ENCODE measurements around the gene PLCB1. TPM values are rescaled to one million over a fixed set of nuclear protein-coding genes. Genes with fewer than 3 reads are reported as not detected.

Gene PLCB1
- total RNA-seq, 2 experiments from 2014 or later: 3.1 to 3.6 TPM

- no peaks in the 10 kb centered on the region for H3K4me1 Mint-ChIP-seq (ENCODE audit: low read depth)
- H3K36me3 Mint-ChIP-seq (ENCODE audit: low read depth): no peaks in the 10 kb centered on the region
- ATAC-seq: no peak
- no peaks in the 10 kb centered on the region for H3K27me3 Mint-ChIP-seq
- TF ChIP-seq, protein P1, sequence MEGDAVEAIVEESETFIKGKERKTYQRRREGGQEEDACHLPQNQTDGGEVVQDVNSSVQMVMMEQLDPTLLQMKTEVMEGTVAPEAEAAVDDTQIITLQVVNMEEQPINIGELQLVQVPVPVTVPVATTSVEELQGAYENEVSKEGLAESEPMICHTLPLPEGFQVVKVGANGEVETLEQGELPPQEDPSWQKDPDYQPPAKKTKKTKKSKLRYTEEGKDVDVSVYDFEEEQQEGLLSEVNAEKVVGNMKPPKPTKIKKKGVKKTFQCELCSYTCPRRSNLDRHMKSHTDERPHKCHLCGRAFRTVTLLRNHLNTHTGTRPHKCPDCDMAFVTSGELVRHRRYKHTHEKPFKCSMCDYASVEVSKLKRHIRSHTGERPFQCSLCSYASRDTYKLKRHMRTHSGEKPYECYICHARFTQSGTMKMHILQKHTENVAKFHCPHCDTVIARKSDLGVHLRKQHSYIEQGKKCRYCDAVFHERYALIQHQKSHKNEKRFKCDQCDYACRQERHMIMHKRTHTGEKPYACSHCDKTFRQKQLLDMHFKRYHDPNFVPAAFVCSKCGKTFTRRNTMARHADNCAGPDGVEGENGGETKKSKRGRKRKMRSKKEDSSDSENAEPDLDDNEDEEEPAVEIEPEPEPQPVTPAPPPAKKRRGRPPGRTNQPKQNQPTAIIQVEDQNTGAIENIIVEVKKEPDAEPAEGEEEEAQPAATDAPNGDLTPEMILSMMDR (IDR thresholded peaks at IDR 0.05): no peak
- DNase-seq: no peak
- H3K4me3 Mint-ChIP-seq: no peak overlapping the region
- ChIA-PET CTCF (no interaction called here), POLR2A (no interaction called here)
- intact Hi-C loops (cut with micrococcal nuclease): no loop called here
- no peak overlapping the region for H3K27ac Mint-ChIP-seq
- H3K9me3 Mint-ChIP-seq: no peaks in the 10 kb centered on the region
Measured at GRCh38 chr20:8834851-8835250, 702.8 kb downstream of the PLCB1 start.

- intact Hi-C loops (cut with micrococcal nuclease): no loop called here
- no peaks in the 10 kb centered on the region for H3K36me3 Mint-ChIP-seq (ENCODE audit: low read depth)
- no peaks in the 10 kb centered on the region for H3K27me3 Mint-ChIP-seq
- ChIA-PET POLR2A (no interaction called here), CTCF (interaction anchor here (1.6 kb wide), 1 partner anchor 20 kb away, joined by 3 read pairs; no protein-coding TSS in a partner anchor)
- TF ChIP-seq, protein P1 (IDR thresholded peaks at IDR 0.05): no peak
- no peak overlapping the region for H3K4me3 Mint-ChIP-seq
- no peak for ATAC-seq
- no peaks in the 10 kb centered on the region for H3K4me1 Mint-ChIP-seq (ENCODE audit: low read depth)
- no peak for DNase-seq
- H3K9me3 Mint-ChIP-seq: no peaks in the 10 kb centered on the region
- no peak overlapping the region for H3K27ac Mint-ChIP-seq
Measured at GRCh38 chr20:8837396-8837795, 705.3 kb downstream of the PLCB1 start.

GRCh38 chr20:8842525-8842924 is 710.5 kb downstream of the PLCB1 start:
- H3K9me3 Mint-ChIP-seq: no peaks in the 10 kb centered on the region
- TF ChIP-seq, protein P1 (IDR thresholded peaks at IDR 0.05): no peak
- CTCF ChIA-PET: interaction anchor here (2.5 kb wide), 1 partner anchor 11 kb away, joined by 16 read pairs; no protein-coding TSS in a partner anchor
- no peaks in the 10 kb centered on the region for H3K4me1 Mint-ChIP-seq (ENCODE audit: low read depth)
- H3K4me3 Mint-ChIP-seq: no peak overlapping the region
- POLR2A ChIA-PET: no interaction called here
- H3K36me3 Mint-ChIP-seq (ENCODE audit: low read depth): no peaks in the 10 kb centered on the region
- intact Hi-C loops (cut with micrococcal nuclease): no loop called here
- DNase-seq (no peak), ATAC-seq (no peak)
- no peaks in the 10 kb centered on the region for H3K27me3 Mint-ChIP-seq
- H3K27ac Mint-ChIP-seq: no peak overlapping the region

GRCh38 chr20:8844179-8844578 is 712.1 kb downstream of the PLCB1 start:
- CTCF ChIA-PET: interaction anchor here (1.5 kb wide), 1 partner anchor 9 kb away, joined by 6 read pairs; no protein-coding TSS in a partner anchor
- POLR2A ChIA-PET: no interaction called here
- Mint-ChIP-seq H3K27me3 (no peaks in the 10 kb centered on the region), H3K4me3 (no peak overlapping the region), H3K27ac (no peak overlapping the region), H3K4me1 (ENCODE audit: low read depth) (no peaks in the 10 kb centered on the region), H3K9me3 (no peaks in the 10 kb centered on the region), H3K36me3 (ENCODE audit: low read depth) (no peaks in the 10 kb centered on the region)
- DNase-seq (no peak), ATAC-seq (no peak)
- TF ChIP-seq, protein P1 (IDR thresholded peaks at IDR 0.05): no peak
- intact Hi-C loops (cut with micrococcal nuclease): no loop called here

DNA sequence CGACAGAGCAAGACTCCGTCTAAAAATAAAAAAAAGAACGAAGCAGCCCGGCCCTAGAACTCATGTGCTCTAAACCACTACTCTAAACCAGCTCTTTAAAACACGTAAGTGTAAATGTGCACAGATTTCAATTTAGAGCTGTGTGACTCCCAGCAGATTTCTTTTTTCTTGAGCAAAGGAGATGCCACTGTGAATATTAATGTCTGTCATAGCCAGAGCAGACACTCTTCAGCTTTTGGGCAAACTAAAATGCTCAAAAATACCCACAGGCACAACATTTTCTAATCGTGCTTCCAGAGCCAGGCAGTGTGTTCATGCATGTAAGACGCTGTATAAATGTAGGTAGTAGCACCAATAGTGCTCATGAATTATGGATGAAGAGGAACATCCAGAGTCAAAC is 717.9 kb downstream of the PLCB1 start:
- Mint-ChIP-seq H3K36me3 (ENCODE audit: low read depth) (no peaks in the 10 kb centered on the region), H3K4me1 (ENCODE audit: low read depth) (no peaks in the 10 kb centered on the region)

More for the DNA sequence above, 717.9 kb downstream of the PLCB1 start:
- CTCF ChIA-PET: no interaction called here
- no peak for DNase-seq
- POLR2A ChIA-PET: no interaction called here
- Mint-ChIP-seq H3K27ac (no peak overlapping the region), H3K27me3 (no peaks in the 10 kb centered on the region), H3K4me3 (no peak overlapping the region), H3K9me3 (no peaks in the 10 kb centered on the region)
- ATAC-seq: no peak
- TF ChIP-seq, protein P1 (IDR thresholded peaks at IDR 0.05): no peak
- intact Hi-C loops (cut with micrococcal nuclease): loop anchor here (10.0 kb wide), 1 partner anchor 545 kb away; no protein-coding TSS in a partner anchor
